Measurements from ENCODE around the gene JMJD7.

The JMJD7 gene

DNA sequence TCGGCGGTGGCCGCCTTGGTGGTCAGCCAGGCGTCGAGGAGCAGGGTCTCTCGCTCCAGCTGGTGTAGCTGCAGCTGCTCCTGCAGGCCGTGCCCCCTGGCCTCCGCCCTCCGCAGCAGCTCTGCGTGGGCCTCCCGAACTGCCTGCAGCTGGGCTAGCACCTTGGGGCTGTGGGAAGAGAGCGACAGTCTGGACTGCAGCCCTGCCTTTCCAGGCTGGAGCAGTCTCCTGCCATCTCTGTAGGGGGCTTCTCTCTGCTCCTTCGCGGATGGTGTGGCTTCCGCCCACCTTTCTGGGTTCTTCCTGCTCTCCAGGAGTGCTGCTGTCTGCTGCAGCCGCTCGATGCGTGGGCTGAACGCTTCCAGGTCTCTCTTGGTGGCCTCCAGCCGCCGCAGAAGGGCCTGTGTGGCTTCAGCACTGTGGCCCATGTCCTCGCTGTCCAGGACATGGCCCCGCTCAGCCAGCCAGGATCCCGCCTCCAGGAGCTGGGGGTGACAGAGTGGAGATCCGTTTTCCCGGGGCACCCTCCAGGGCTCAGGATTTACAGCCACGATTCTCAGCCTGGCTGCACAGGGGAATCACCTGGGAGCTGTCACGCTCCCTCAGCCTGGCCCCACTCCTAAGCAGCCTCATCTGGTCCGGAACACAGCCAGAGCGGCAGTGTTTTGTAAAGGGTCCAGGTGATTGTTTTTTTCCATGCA is 27.5 kb downstream of the JMJD7 start:
- no peak overlapping the region for H3K9ac ChIP-seq (ENCODE audit: low read depth, low read length)

DNA sequence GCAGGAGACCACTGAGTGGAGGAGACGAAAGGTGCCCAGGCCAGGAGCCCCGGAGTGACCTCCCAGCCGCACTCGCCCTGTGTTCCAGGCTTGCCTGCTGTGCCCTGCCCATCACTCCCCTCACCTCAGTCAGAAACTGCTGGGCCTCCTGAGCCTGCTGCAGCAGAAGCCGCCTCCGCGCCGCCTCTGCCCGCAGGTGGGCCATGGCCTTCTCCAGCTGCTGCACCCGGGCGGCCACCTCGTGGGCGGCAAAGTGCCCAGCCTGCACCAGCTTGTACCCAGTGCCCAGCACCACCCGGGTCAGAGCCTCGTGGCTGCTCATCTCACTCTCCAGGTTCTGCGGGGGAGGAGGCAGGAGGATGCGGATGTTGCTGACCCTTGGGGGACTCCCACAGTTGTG is 28.4 kb downstream of the JMJD7 start:
- Histone ChIP-seq H3K27me3 (ENCODE audit: control insufficient read depth, insufficient read depth, low read length) (no peaks in the 10 kb centered on the region), H3K4me3 (ENCODE audit: low read depth, low read length) (no peak overlapping the region), H3K4me1 (ENCODE audit: control insufficient read depth, insufficient read depth, low read length) (0 out of 2 replicates have a peak, but pooled peaks cover 6% of the 10 kb centered on the region), H3K36me3 (ENCODE audit: control insufficient read depth, insufficient read depth, low read length) (no peaks in the 10 kb centered on the region), H3K9me3 (ENCODE audit: control insufficient read depth, insufficient read depth, low read length) (no peaks in the 10 kb centered on the region), H3K27ac (ENCODE audit: low read depth, low read length) (no peak overlapping the region), H3K9ac (ENCODE audit: low read depth, low read length) (no peak overlapping the region)

More for the DNA sequence above, 27.5 kb downstream of the JMJD7 start:
- Histone ChIP-seq H3K4me1 (ENCODE audit: control insufficient read depth, insufficient read depth, low read length) (0 out of 2 replicates have a peak, but pooled peaks cover 6% of the 10 kb centered on the region), H3K9me3 (ENCODE audit: control insufficient read depth, insufficient read depth, low read length) (no peaks in the 10 kb centered on the region), H3K36me3 (ENCODE audit: control insufficient read depth, insufficient read depth, low read length) (no peaks in the 10 kb centered on the region), H3K27me3 (ENCODE audit: control insufficient read depth, insufficient read depth, low read length) (no peaks in the 10 kb centered on the region), H3K4me3 (ENCODE audit: low read depth, low read length) (no peak overlapping the region), H3K27ac (ENCODE audit: low read depth, low read length) (no peak overlapping the region)

DNA sequence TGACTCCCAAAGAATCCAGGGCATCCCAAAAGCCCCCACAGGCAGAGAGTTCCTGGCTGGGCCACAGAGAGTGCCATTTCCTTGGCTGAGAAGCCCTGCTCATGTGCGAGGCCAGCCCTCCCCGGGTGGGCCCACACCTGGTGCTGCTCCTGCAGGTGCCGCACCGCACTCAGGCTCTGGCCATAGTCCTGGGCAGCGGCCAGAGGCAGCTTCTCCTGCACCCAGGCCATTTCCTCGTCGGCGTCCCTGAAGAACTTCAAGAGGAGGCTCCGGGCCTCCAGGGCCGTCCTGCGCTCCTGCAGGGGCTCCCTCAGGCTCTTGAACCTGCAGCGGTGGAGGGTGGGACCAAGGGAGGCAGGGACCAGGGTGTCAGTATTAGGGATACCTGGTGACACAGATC is 28.8 kb downstream of the JMJD7 start:
- H3K27ac ChIP-seq (ENCODE audit: low read depth, low read length), result no peak overlapping the region
- H3K4me1 ChIP-seq (ENCODE audit: control insufficient read depth, insufficient read depth, low read length), result 0 out of 2 replicates have a peak, but pooled peaks cover 6% of the 10 kb centered on the region
- H3K27me3 ChIP-seq (ENCODE audit: control insufficient read depth, insufficient read depth, low read length), result no peaks in the 10 kb centered on the region
- H3K9me3 ChIP-seq (ENCODE audit: control insufficient read depth, insufficient read depth, low read length), result no peaks in the 10 kb centered on the region
- no peak overlapping the region for H3K4me3 ChIP-seq (ENCODE audit: low read depth, low read length)
- H3K9ac ChIP-seq (ENCODE audit: low read depth, low read length), result no peak overlapping the region
- no peaks in the 10 kb centered on the region for H3K36me3 ChIP-seq (ENCODE audit: control insufficient read depth, insufficient read depth, low read length)

DNA sequence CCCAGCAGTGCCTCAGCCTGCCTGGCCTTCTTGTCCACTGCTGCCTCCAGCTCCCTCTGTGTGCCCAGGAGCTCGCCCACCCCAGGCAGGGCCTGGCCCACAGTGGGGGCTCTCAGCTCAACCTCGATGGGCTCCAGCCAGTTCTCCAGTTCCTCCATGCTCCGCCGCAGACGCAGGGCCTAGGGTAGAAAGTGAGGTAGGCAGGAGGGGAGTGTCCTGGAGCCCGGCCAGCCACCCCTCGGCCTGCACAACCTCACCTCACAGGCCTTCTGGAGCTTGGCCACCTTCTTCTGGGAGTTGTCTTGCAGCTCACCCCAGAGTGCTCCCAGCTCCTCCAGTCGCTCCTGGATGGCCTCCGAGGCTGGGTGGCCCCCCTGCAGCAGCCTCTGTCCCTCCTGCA is 29.4 kb downstream of the JMJD7 start:
- Histone ChIP-seq H3K36me3 (ENCODE audit: control insufficient read depth, insufficient read depth, low read length) (no peaks in the 10 kb centered on the region), H3K27ac (ENCODE audit: low read depth, low read length) (no peak overlapping the region), H3K4me1 (ENCODE audit: control insufficient read depth, insufficient read depth, low read length) (peaks cover 6% of the 10 kb centered on the region; the same call in 1 of the 2 replicates), H3K27me3 (ENCODE audit: control insufficient read depth, insufficient read depth, low read length) (no peaks in the 10 kb centered on the region), H3K9me3 (ENCODE audit: control insufficient read depth, insufficient read depth, low read length) (no peaks in the 10 kb centered on the region), H3K9ac (ENCODE audit: low read depth, low read length) (no peak overlapping the region), H3K4me3 (ENCODE audit: low read depth, low read length) (no peak overlapping the region)

DNA sequence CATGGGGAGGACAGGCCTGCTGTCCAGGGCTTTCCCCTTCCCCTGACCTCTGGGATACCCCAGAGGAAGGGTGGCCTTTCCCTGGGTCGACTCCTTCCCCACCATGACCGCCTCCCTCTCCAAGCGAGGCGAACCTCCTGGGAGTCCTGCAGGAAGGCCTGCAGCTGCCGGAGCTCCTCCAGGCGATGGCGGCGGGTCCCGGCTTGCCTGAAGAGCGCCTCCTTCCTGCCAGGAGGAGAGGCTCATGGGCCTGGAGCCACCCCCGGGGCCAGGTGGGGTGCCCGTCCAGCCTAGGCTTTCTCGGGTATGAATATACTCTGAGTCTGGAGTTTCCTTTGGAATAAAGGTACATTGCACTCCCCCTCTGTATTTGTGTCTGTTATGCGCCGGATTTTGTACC is 30.9 kb downstream of the JMJD7 start:
- peaks cover 11% of the 10 kb centered on the region; the same call in 1 of the 2 replicates for H3K4me1 ChIP-seq (ENCODE audit: control insufficient read depth, insufficient read depth, low read length)

DNA sequence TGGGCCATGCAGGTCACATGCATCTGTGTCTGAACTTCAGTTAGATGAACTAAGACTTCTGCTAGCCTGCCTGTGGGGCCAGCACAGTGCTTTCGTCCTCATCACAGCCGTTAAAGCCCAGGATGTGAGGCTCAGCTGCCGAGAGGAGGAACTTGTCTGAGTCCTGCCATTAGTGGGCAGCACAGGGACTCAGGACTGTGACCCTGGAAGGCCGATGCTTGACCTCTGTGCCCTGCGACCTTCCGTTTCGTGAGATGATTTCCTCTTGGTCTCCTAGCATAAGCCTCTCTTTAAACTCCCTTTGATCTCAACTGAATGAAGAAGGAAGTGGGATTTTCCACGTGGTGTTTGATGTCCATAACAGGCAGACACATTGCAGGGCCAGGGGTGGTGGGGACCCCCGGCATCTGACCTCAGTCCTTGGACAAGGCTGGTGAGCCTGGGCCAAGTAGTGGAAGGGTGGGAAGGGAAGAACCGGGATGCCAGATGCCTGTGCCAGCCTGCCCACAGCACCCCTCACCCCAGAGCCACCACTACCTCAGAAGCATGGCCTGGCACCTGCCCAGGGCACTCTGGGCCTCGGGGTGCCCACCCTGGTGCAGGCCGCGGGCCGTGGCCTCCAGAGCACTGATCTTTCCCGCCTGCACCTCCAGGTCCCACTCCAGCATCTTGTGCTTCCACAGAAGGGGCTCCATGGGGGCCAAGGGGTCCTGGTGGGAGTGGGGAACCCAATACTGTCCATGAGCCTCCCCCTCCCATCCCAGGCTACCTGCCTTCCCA is 32.3 kb downstream of the JMJD7 start:
- no peak overlapping the region for H3K4me3 ChIP-seq (ENCODE audit: low read depth, low read length)
- no peak overlapping the region for H3K27ac ChIP-seq (ENCODE audit: low read depth, low read length)
- H3K9ac ChIP-seq (ENCODE audit: low read depth, low read length), result no peak overlapping the region
- H3K27me3 ChIP-seq (ENCODE audit: control insufficient read depth, insufficient read depth, low read length), result no peaks in the 10 kb centered on the region
- H3K4me1 ChIP-seq (ENCODE audit: control insufficient read depth, insufficient read depth, low read length), result peaks cover 11% of the 10 kb centered on the region; the same call in 1 of the 2 replicates
- H3K36me3 ChIP-seq (ENCODE audit: control insufficient read depth, insufficient read depth, low read length), result no peaks in the 10 kb centered on the region
- H3K9me3 ChIP-seq (ENCODE audit: control insufficient read depth, insufficient read depth, low read length), result no peaks in the 10 kb centered on the region

More for the DNA sequence above, 30.9 kb downstream of the JMJD7 start:
- Histone ChIP-seq H3K9ac (ENCODE audit: low read depth, low read length) (no peak overlapping the region), H3K9me3 (ENCODE audit: control insufficient read depth, insufficient read depth, low read length) (no peaks in the 10 kb centered on the region), H3K4me3 (ENCODE audit: low read depth, low read length) (no peak overlapping the region), H3K27me3 (ENCODE audit: control insufficient read depth, insufficient read depth, low read length) (no peaks in the 10 kb centered on the region), H3K27ac (ENCODE audit: low read depth, low read length) (no peak overlapping the region), H3K36me3 (ENCODE audit: control insufficient read depth, insufficient read depth, low read length) (no peaks in the 10 kb centered on the region)

DNA sequence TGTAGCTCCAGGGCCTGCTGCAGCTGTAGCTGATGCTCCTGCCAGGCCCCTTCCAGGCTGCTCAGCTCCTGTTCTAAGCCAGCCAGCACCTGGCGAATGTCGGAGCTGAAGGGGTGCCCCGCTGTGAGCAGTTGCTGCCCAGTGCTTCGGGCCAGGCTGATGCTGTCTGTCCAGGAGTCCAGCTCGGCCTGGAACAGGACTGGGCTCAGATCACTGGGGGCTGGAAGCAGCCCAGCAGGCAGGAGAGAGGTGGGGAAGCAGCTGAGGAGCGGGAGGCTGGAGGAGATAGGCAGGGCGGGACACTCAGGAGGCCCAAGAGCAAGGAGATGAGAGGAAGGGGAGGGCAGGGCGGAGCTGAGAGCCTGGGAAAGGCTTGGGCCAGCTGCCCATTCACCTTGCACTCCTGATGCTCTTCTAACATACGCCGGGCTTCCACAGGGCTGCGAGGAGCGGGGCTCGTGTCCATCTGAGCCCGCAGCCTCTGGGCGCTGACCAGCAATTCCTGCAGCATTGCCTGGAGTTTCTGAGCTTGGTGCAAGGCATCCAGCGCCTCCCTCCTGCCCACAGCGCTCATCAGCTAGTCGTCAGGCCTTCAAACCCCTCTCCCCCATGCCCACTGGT is 34.0 kb downstream of the JMJD7 start:
- H3K36me3 ChIP-seq (ENCODE audit: control insufficient read depth, insufficient read depth, low read length), result no peaks in the 10 kb centered on the region
- H3K27ac ChIP-seq (ENCODE audit: low read depth, low read length), result no peak overlapping the region
- peaks cover 5% of the 10 kb centered on the region; the same call in 1 of the 2 replicates for H3K4me1 ChIP-seq (ENCODE audit: control insufficient read depth, insufficient read depth, low read length)
- H3K27me3 ChIP-seq (ENCODE audit: control insufficient read depth, insufficient read depth, low read length), result no peaks in the 10 kb centered on the region
- H3K9me3 ChIP-seq (ENCODE audit: control insufficient read depth, insufficient read depth, low read length), result no peaks in the 10 kb centered on the region
- H3K9ac ChIP-seq (ENCODE audit: low read depth, low read length), result no peak overlapping the region
- H3K4me3 ChIP-seq (ENCODE audit: low read depth, low read length), result no peak overlapping the region

DNA sequence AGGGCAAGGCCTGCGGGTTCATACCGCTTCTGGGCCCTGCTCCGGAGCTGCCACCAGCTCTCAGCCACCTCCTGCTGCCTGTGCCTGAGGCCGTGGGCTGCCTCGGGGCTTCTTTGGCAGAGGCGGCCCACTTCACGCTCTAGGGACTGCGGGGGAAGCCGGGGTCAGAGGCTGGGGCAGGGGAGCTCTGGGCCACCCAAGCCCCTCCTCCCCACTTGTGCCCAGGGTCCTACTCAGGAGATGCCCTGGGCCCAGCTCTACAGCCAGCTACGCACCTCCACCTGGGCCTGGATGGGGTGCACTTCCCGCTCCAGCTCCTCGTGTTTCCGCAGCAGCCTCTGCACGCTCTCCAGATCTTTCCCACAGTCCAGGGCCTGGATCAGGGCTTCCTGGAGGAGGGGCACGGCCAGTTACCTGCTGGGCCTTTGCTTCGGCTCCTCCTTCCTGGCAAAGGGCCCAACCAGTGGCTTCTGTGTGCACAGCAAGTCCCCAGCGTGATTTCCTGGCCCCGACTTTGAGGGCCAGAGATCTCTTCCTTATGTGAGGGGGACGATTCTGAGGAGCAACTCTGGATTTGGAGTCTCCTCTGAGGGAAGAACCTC is 34.7 kb downstream of the JMJD7 start:
- peaks cover 5% of the 10 kb centered on the region; the same call in 1 of the 2 replicates for H3K4me1 ChIP-seq (ENCODE audit: control insufficient read depth, insufficient read depth, low read length)
- H3K27ac ChIP-seq (ENCODE audit: low read depth, low read length), result no peak overlapping the region

DNA sequence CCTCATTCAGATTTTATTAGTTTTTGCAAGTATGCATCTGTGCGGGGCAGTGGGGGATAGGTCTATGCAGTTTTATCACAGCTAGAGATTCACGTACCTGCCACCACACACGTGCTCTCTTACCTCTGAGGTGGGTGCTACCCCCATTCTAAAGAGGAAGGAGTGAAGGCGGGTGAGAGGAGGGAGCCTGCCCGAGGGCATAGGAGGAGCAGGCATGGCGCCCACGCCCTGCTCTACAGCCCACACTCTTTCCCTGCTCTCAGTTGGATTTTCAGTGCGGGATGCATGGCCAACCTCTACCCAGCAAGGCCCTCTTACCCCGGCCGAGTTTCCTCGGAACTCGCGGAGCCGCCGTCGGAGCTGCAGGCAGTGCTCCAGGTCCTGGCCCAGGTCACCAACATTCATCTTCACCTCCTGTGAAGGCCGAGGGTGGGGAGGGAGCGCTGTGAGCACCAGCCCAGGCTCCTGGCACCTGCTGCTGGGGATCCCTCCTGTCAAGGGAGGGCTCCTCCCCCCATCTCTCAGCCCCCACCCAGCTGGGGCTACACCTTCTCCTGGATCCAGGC is 37.7 kb downstream of the JMJD7 start:
- Histone ChIP-seq H3K9me3 (ENCODE audit: control insufficient read depth, insufficient read depth, low read length) (no peaks in the 10 kb centered on the region), H3K27me3 (ENCODE audit: control insufficient read depth, insufficient read depth, low read length) (no peaks in the 10 kb centered on the region)

More for the DNA sequence above, 34.7 kb downstream of the JMJD7 start:
- no peaks in the 10 kb centered on the region for H3K27me3 ChIP-seq (ENCODE audit: control insufficient read depth, insufficient read depth, low read length)
- H3K4me3 ChIP-seq (ENCODE audit: low read depth, low read length), result no peak overlapping the region
- no peaks in the 10 kb centered on the region for H3K9me3 ChIP-seq (ENCODE audit: control insufficient read depth, insufficient read depth, low read length)
- no peaks in the 10 kb centered on the region for H3K36me3 ChIP-seq (ENCODE audit: control insufficient read depth, insufficient read depth, low read length)
- no peak overlapping the region for H3K9ac ChIP-seq (ENCODE audit: low read depth, low read length)

DNA sequence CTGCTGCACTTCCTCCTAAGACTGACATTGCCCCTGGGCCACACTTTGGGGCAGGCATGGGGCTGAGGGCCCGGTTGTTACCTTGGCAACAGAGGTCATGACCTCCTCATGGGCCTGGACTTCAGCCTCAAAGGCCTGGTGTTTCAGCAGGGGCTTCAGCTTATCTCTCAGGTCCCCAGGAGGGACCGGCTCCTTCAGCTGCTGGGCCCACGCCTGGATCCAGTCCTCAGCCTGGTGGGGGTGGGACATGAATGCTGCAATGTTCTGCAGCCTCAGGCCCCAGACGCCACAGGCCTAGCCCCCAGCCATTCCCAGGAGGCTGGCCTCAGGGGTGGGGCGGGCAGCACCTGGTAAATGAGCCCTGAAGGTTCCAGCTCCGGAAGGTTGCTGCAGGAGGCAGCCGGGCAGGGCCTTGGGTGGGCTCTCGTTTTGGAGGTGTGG is 38.4 kb downstream of the JMJD7 start:
- peaks cover 5% of the 10 kb centered on the region; the same call in 1 of the 2 replicates for H3K4me1 ChIP-seq (ENCODE audit: control insufficient read depth, insufficient read depth, low read length)
- no peaks in the 10 kb centered on the region for H3K27me3 ChIP-seq (ENCODE audit: control insufficient read depth, insufficient read depth, low read length)
- no peak overlapping the region for H3K9ac ChIP-seq (ENCODE audit: low read depth, low read length)
- H3K36me3 ChIP-seq (ENCODE audit: control insufficient read depth, insufficient read depth, low read length), result no peaks in the 10 kb centered on the region
- no peaks in the 10 kb centered on the region for H3K9me3 ChIP-seq (ENCODE audit: control insufficient read depth, insufficient read depth, low read length)
- H3K4me3 ChIP-seq (ENCODE audit: low read depth, low read length), result no peak overlapping the region
- no peak overlapping the region for H3K27ac ChIP-seq (ENCODE audit: low read depth, low read length)

More for the DNA sequence above, 37.7 kb downstream of the JMJD7 start:
- no peak overlapping the region for H3K4me3 ChIP-seq (ENCODE audit: low read depth, low read length)
- H3K9ac ChIP-seq (ENCODE audit: low read depth, low read length), result no peak overlapping the region
- H3K4me1 ChIP-seq (ENCODE audit: control insufficient read depth, insufficient read depth, low read length), result peaks cover 5% of the 10 kb centered on the region; the same call in 1 of the 2 replicates
- H3K36me3 ChIP-seq (ENCODE audit: control insufficient read depth, insufficient read depth, low read length), result no peaks in the 10 kb centered on the region
- H3K27ac ChIP-seq (ENCODE audit: low read depth, low read length), result no peak overlapping the region

Data from HUES48 (cell line).